ENCODE measurements around the gene ATP5PO.

DNA sequence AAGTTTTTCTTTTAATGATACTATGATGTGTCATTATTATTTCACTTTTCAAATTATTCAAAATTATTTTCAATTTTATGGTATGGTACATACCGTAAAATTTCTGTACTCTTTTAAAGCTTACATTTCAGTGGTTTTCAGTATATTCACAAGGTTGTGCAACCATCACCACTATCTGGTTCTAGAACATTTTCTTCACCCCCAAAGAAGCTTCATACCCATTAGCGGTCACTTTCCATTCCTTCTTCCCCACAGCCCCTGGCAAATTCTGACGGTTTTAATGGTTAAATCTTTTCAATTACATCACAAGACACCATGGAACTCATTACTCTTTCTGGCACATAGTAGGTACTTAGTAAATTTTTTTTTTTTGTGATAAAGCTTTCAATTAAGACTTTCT, 22.8 kb upstream of the ATP5PO start:
- TF ChIP-seq CTCF (IDR thresholded peaks at IDR 0.05 in 4 of 5, conservative IDR thresholded peaks at IDR 0.05 in 1 of 5) (no peak), POLR2A (IDR thresholded peaks at IDR 0.05) (no peak)

Data from gastrocnemius medialis (tissue), 4 donors.